Colonic mucosa (tissue), 4 donors: ENCODE results near the gene GMPR2. TPM values are rescaled to one million over a fixed set of nuclear protein-coding genes. Genes with fewer than 3 reads are reported as not detected.

ENCODE experiments used
- DNase-seq: peaks from one replicate; pipeline ENCODE4 v3.0.0-alpha.2; 2020
- H3K27ac ChIP-seq: fragments of 200-600 bp; one replicate; pipeline ENCODE4 v1.8.0; 2021
- H3K27me3 ChIP-seq: fragments of 200-600 bp; one replicate; pipeline ENCODE4 v1.8.0; 2021
- H3K36me3 ChIP-seq: fragments of 200-600 bp; one replicate; pipeline ENCODE4 v1.8.0; 2021
- H3K4me1 ChIP-seq: fragments of 200-600 bp; one replicate; pipeline ENCODE4 v1.8.0; 2021; ENCODE audit warnings: mild to moderate bottlenecking
- H3K4me3 ChIP-seq: fragments of 200-600 bp; one replicate; pipeline ENCODE4 v1.8.0; 2021
- H3K9ac ChIP-seq, 2 donors: one replicate each; pipeline ENCODE4 v1.7.0; 2013; ENCODE audit warnings: control low read depth in 2 of 2, low read depth in 2 of 2, low read length in 2 of 2
- H3K9me3 ChIP-seq: fragments of 200-600 bp; one replicate; pipeline ENCODE4 v1.8.0; 2021
- CTCF ChIP-seq: fragments of 200-600 bp; IDR thresholded peaks from one replicate; pipeline ENCODE4 v1.8.0; 2022; ENCODE audit warnings: antibody characterized with exemption, mild to moderate bottlenecking
- intact Hi-C: fragments of 100-400 bp; cut with DNase I; formaldehyde crosslinking; loops from one replicate; pipeline ENCODE4 v1.14.1; 2022
- total RNA-seq, 2 donors: library from RNA; stranded (reverse); fragmentation: NEBNext Ultra II Directional in 1 of 2; extraction: Animal tissue kit (Norgen Biotek cat#: 25700) in 1 of 2; gene quantifications; one replicate each; pipeline ENCODE4 v1.2.1, GENCODE V29; 2021
- donor health status: healthy.
- donor health status: DM: no; HTN: no; CAD: no.
- donor health status: DM: no; HTN: no; CAD: no.

GMPR2 gene
- total RNA-seq, 2 donors from 2014 or later = 57.9 to 68.1 TPM

DNA sequence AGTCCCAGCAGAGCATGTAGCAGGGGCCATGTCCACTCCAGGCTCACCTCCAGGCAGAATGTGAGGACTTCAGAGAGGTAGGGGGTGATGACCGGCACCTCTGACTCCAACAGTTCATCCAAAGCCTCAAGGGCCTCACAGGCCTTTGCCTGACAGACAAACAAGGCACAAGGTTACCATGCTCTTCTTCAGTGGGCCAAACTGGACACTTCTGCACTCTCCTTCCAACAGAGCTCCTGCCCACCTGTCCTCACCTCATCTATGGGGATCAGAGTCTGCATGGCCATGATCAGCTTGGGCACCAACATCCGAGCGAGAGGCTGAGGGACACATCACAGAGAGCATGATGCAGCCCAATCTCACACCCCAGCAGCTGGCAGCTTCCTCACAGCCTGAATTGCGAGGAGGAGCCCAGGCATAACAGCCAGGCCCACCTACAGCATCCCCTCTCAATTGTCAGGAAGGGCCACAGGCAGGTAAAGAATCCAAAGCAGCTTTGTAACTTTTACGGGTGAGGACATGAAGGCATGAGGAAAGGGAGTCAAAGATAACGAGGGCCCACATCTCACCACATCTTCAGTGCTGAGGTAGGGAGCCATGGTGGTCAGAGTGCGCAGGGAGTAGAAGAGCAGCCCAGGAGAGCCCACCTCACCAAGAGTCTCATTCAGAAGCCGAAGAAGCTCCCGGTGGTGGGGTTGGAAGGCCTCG lies 45.7 kb upstream of the GMPR2 start:
- Histone ChIP-seq H3K9me3 (no peaks in the 10 kb centered on the region), H3K9ac (peak overlapping the region; percentile 33 to 79), H3K27ac (no peak overlapping the region), H3K36me3 (no peaks in the 10 kb centered on the region), H3K4me3 (no peak overlapping the region), H3K27me3 (no peaks in the 10 kb centered on the region), H3K4me1 (no peaks in the 10 kb centered on the region)
- DNase-seq = no peak
- no peak for TF ChIP-seq CTCF
- intact Hi-C loops = no loop called here

DNA sequence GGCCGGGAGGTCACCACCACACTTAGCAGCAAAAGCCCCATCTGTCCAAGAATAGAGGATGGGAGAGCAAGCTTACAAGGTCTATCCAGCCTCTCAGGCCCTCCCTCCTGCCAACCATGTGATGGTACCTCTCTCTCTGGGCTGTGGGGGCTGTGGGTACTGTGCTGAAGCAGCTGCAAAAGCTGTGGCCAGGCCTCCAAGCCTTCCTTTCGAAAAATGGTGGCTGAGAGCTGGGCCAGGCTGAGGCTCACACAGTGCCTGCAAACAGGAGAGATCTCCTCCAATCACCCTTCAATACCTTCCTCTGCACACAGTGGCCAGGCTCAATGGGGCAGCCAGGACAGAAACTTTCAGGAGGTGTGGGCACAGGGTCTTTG lies 45.2 kb upstream of the GMPR2 start:
- no peak for DNase-seq
- intact Hi-C loops = no loop called here
- no peaks in the 10 kb centered on the region for H3K4me1 ChIP-seq
- peak overlapping the region; percentile 52 to 79 for H3K9ac ChIP-seq
- H3K27me3 ChIP-seq = no peaks in the 10 kb centered on the region
- H3K9me3 ChIP-seq = no peaks in the 10 kb centered on the region
- H3K4me3 ChIP-seq = peak overlapping the region; percentile 54
- H3K27ac ChIP-seq = no peak overlapping the region
- no peak for TF ChIP-seq CTCF
- no peaks in the 10 kb centered on the region for H3K36me3 ChIP-seq

- intact Hi-C loops = no loop called here
- no peaks in the 10 kb centered on the region for H3K9me3 ChIP-seq
- no peaks in the 10 kb centered on the region for H3K4me1 ChIP-seq
- H3K4me3 ChIP-seq = peak within 1 kb of the TSS; percentile 54
- no peaks in the 10 kb centered on the region for H3K27me3 ChIP-seq
- H3K27ac ChIP-seq = peak within 1 kb of the TSS; percentile 38
- peak; percentile 95 for DNase-seq
- TF ChIP-seq CTCF = no peak
- H3K9ac ChIP-seq = peak within 1 kb of the TSS; percentile 52 to 79
- H3K36me3 ChIP-seq = no peaks in the 10 kb centered on the region
Measured at GRCh38 chr14:24188251-24189058, 44.3 kb upstream of the GMPR2 start, which contains the start of gene IPO4. TSS of gene IPO4 (minus strand) at chr14:24188816. CDS start at chr14:24188787, 29 bp downstream.

DNA sequence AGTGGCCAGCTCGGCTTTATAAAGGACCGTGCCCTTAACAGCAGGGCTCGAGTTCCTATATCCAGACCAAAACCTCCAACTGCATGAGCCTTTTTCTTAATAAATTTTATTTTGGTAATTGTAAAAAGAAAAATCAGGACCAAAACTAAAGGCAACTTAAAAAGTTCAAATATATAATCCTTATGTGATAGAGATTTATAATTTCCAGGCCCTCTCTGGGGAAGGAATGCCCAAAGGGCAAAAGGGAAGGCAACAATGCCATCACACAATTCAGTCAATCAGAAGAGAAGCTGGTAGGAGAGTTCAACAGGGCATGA lies 43.7 kb upstream of the GMPR2 start:
- DNase-seq = no peak
- H3K36me3 ChIP-seq = no peaks in the 10 kb centered on the region
- H3K4me3 ChIP-seq = peak overlapping the region; percentile 54
- H3K9me3 ChIP-seq = no peaks in the 10 kb centered on the region
- H3K9ac ChIP-seq = no peak overlapping the region
- intact Hi-C loops = no loop called here
- no peak for TF ChIP-seq CTCF
- no peaks in the 10 kb centered on the region for H3K4me1 ChIP-seq
- no peaks in the 10 kb centered on the region for H3K27me3 ChIP-seq
- no peak overlapping the region for H3K27ac ChIP-seq

- intact Hi-C loops = no loop called here
- Histone ChIP-seq H3K9me3 (no peaks in the 10 kb centered on the region), H3K4me1 (peaks cover under 1% of the 10 kb centered on the region), H3K36me3 (no peaks in the 10 kb centered on the region), H3K27me3 (no peaks in the 10 kb centered on the region), H3K4me3 (no peak overlapping the region), H3K9ac (no peak overlapping the region), H3K27ac (no peak overlapping the region)
- TF ChIP-seq CTCF = no peak
- no peak for DNase-seq
Measured at GRCh38 chr14:24189460-24189859, 43.3 kb upstream of the GMPR2 start.
